K562 (cell line): ENCODE results near the gene CCDC34. TPM values are rescaled to one million over a fixed set of nuclear protein-coding genes. Genes with fewer than 3 reads are reported as not detected.

Source experiments
- ARID4B ChIP-seq: sonication (generic); formaldehyde crosslinking; IDR thresholded peaks from 2 replicates; pipeline ENCODE4 v1.8.0; 2022; ENCODE audit warnings: mild to moderate bottlenecking, missing genetic modification reagents
- KLF16 ChIP-seq: IDR thresholded peaks from 2 replicates; pipeline ENCODE4 v1.6.1; 2016; ENCODE audit warnings: antibody characterized with exemption
- RREB1 ChIP-seq: fragments of 250-450 bp; sonication (Bioruptor Pico); IDR thresholded peaks from 2 replicates; pipeline ENCODE4 v1.4.0; 2020
- SFPQ ChIP-seq: fragments of 200-400 bp; formaldehyde crosslinking; IDR thresholded peaks from 2 replicates; pipeline ENCODE4 v1.6.1; 2017; ENCODE audit warnings: mild to moderate bottlenecking, low read depth, low read length, moderate library complexity
- ZNF518B ChIP-seq: fragments of 250-450 bp; sonication (Bioruptor Pico); IDR thresholded peaks from 2 replicates; pipeline ENCODE4 v1.5.0; 2021; ENCODE audit warnings: mild to moderate bottlenecking, moderate library complexity
- polyA plus RNA-seq, 8 experiments: library from polyadenylated mRNA; depleted of rRNA in 4 of 8; stranded (reverse) in 5 of 8; unstranded in 3 of 8; fragments of >200 nt; fragmentation: Nextera tagmentation in 2 of 8; fragmentation: Illumina TruSeq in 1 of 8; extraction: Ambion mirVana in 2 of 8; extraction: Trizol in 1 of 8; gene quantifications; 2 replicates each; pipeline versions ENCODE4 v1.2.1 to v1.2.3, GENCODE V29; 2011 to 2014; ENCODE audit warnings: inconsistent platforms in 1 of 8, missing spikeins in 1 of 8
- total RNA-seq, 7 experiments: library from RNA; depleted of rRNA in 6 of 7; stranded (reverse); fragments of >200 nt in 6 of 7; fragmentation: Illumina TruSeq in 2 of 7; extraction: Trizol in 2 of 7; gene quantifications; 2 replicates each; pipeline versions ENCODE4 v1.2.1 to v1.2.3, GENCODE V29; 2011 to 2021; ENCODE audit warnings: low replicate concordance in 1 of 7

Gene CCDC34
- total and polyA plus RNA-seq, 9 of the 15 experiments (the other 6 are each of a cell fraction or from before 2014, with no cell fraction given): 6.2 to 42.0 (median 15.7) TPM

- TF ChIP-seq RREB1 (CRISPR knock-in tag): no peak
- TF ChIP-seq ZNF518B: no peak
- TF ChIP-seq SFPQ: no peak
- no peak for TF ChIP-seq ARID4B (CRISPR knock-in tag)
- no peak for TF ChIP-seq KLF16
Measured at GRCh38 chr11:27307232-27307631, 55.8 kb downstream of the CCDC34 start (continued).
